GM23338 (cell line): ENCODE data around the gene TCIRG1.

ENCODE experiments used
- CREB1 ChIP-seq: fragments of 250-450 bp; sonication (Bioruptor Pico); IDR thresholded peaks from 2 replicates; pipeline ENCODE4 v1.5.0; 2020; ENCODE audit warnings: low read depth, mild to moderate bottlenecking, moderate library complexity
- CTCF ChIP-seq, 2 experiments: fragments of 200-600 bp in 1 of 2; sonication (generic) in 1 of 2; conservative IDR thresholded peaks; 2 replicates each; pipeline versions ENCODE4 v1.5.1 to v1.6.1; 2016 to 2017; ENCODE audit warnings: antibody characterized with exemption in 2 of 2, low read depth in 2 of 2, mild to moderate bottlenecking in 2 of 2, moderate library complexity in 1 of 2
- ETS1 ChIP-seq: IDR thresholded peaks from 2 replicates; pipeline ENCODE4 v1.6.1; 2016; ENCODE audit warnings: antibody characterized with exemption
- EZH2 ChIP-seq: fragments of 200-600 bp; sonication (generic); IDR thresholded peaks from one replicate; pipeline ENCODE4 v1.8.0; 2017; ENCODE audit warnings: antibody characterized with exemption, mild to moderate bottlenecking, low read depth; ENCODE audit not compliant: unreplicated experiment
- EZH2phosphoT487 ChIP-seq: fragments of 200-600 bp; sonication (generic); IDR thresholded peaks from one replicate; pipeline ENCODE4 v1.8.1; 2018; ENCODE audit warnings: antibody characterized with exemption; ENCODE audit not compliant: unreplicated experiment
- JUNB ChIP-seq: IDR thresholded peaks from one replicate; pipeline ENCODE4 v1.6.1; 2016; ENCODE audit warnings: antibody characterized with exemption; ENCODE audit not compliant: unreplicated experiment
- NANOG ChIP-seq: IDR thresholded peaks from 2 replicates; pipeline ENCODE4 v1.6.1; 2016; ENCODE audit warnings: antibody characterized with exemption, borderline replicate concordance
- POLR2AphosphoS5 ChIP-seq: IDR thresholded peaks from 2 replicates; pipeline ENCODE4 v1.6.1; 2016; ENCODE audit warnings: antibody characterized with exemption, low read depth
- REST ChIP-seq: IDR thresholded peaks from one replicate; pipeline ENCODE4 v1.6.1; 2018; ENCODE audit warnings: antibody characterized with exemption; ENCODE audit not compliant: unreplicated experiment
- ZNF114 ChIP-seq: fragments of 250-450 bp; sonication (Bioruptor Pico); IDR thresholded peaks from 2 replicates; pipeline ENCODE4 v1.5.0; 2020; ENCODE audit warnings: mild to moderate bottlenecking, moderate library complexity
- ZNF331 ChIP-seq: fragments of 250-450 bp; sonication (Bioruptor Pico); IDR thresholded peaks from 2 replicates; pipeline ENCODE4 v1.5.0; 2020; ENCODE audit warnings: low read depth, mild to moderate bottlenecking, moderate library complexity

- TF ChIP-seq CREB1 (no peak), CTCF (conservative IDR thresholded peaks at IDR 0.05; ENCODE audit: low read depth in 2 of 2) (no peak), EZH2phosphoT487 (no peak), POLR2AphosphoS5 (no peak), JUNB (no peak), ZNF331 (no peak), ZNF114 (no peak), REST (no peak), EZH2 (no peak), NANOG (no peak), ETS1 (no peak)
These were observed 553 bp upstream of the TCIRG1 start for GRCh38 chr11:68038226-68038717.
